GM21526 (cell line): ENCODE results near the gene RIPPLY1.

Experiments
- ATAC-seq: cut with Tn5 transposase; IDR thresholded peaks from one replicate; pipeline ENCODE4 v1.9.1; 2021; ENCODE audit warnings: moderate library complexity; ENCODE audit not compliant: unreplicated experiment, low FRiP score

RIPPLY1 gene, protein sequence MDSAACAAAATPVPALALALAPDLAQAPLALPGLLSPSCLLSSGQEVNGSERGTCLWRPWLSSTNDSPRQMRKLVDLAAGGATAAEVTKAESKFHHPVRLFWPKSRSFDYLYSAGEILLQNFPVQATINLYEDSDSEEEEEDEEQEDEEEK

GRCh38 chrX:106903291-106903824 lies at the start of gene RIPPLY1:
TSS of gene RIPPLY1 (minus strand) at chrX:106903341. CDS start at chrX:106903287, 54 bp downstream.
- ATAC-seq: no peak

GRCh38 chrX:106952538-106952937 lies 49.4 kb upstream of the RIPPLY1 start:
- ATAC-seq: no peak

DNA sequence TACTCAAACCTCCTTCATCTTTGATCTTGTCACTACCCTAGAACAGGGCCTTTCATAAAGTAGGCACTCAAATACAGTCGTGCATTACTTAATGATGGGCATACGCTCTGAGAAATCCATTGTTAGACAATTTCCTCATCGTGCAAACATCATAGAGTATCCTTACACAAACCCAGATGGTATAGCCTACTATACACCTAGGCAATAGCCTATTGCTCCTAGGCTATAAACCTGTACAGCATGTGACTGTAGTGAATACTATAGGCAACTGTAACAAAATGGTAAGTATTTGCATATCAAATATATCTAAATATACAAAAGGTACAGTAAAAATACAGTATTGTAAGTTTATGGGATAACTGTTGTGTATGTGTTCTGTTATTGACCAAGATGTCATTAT lies 48.9 kb upstream of the RIPPLY1 start:
- ATAC-seq: no peak

- ATAC-seq: no peak
Observed at GRCh38 chrX:106951230-106951629, 48.1 kb upstream of the RIPPLY1 start.

DNA sequence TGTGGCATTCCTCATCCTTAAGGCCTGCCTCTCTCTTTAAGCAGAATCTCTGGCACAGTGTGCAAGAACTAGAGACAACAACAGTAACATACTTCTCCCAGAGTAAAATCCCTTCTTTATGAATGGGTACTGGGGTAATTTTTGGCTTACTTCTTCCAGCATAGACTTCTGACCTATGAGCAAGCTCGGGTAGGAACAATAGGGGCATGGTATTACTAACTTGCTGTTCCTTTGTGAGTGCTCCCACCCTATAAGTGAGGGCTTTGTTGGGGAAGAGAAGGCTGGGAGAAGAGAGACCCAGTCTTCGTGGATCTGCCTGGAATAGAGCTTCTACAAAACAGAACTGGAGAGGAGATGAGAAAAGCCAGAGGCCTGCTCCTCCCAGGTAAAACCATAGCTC lies 47.2 kb upstream of the RIPPLY1 start:
- no peak for ATAC-seq

GRCh38 chrX:106949366-106949765 lies 46.2 kb upstream of the RIPPLY1 start:
- ATAC-seq: no peak

DNA sequence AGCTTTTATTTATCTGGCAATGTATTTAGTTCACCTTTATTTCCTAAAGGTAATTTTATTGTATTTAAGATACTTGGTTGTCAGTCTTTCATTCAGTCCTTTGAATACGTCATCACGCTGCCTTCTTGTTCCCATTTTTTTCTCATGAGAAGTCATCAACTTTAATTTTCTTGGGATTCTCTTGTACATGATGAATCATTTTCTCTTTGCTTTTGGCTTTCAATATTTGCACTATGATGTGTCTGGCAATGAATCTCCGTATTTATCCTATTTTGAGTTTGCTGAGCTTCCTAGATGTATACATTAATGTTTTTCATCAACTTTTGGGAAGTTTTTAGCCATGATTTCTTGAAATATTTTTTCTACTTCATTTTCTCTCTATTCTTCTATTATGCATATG lies 45.5 kb upstream of the RIPPLY1 start:
- ATAC-seq: no peak

- ATAC-seq: no peak
Observed at GRCh38 chrX:106946464-106946863, 43.3 kb upstream of the RIPPLY1 start.

- no peak for ATAC-seq
Observed at GRCh38 chrX:106940068-106940467, 36.9 kb upstream of the RIPPLY1 start.

DNA sequence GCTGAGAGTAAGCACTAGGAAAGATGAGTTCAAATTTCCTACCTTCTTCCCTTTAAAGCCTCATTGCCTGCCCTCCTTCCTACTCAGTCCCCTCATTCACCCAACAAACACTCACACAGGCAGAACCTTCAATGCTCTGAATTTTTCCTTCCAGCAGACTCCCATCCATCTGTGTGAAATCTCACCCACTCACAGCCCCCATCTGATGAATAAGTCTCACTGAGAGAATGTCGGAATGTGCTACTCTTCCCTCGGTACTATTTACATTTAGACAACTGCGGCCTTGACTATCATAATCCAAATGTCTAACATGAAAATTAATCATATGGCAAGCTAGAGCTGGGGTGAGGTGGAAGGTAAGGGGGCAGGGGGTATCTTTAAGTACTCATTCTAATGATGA lies 36.4 kb upstream of the RIPPLY1 start:
- no peak for ATAC-seq

GRCh38 chrX:106936246-106936645 lies 33.1 kb upstream of the RIPPLY1 start:
- no peak for ATAC-seq

- ATAC-seq: no peak
Observed at GRCh38 chrX:106935175-106935574, 32.0 kb upstream of the RIPPLY1 start.

- no peak for ATAC-seq
Observed at GRCh38 chrX:106933538-106933961, 30.4 kb upstream of the RIPPLY1 start.

GRCh38 chrX:106932960-106933537 lies 29.9 kb upstream of the RIPPLY1 start:
- ATAC-seq: no peak

GRCh38 chrX:106932492-106932923 lies 29.4 kb upstream of the RIPPLY1 start:
- no peak for ATAC-seq

DNA sequence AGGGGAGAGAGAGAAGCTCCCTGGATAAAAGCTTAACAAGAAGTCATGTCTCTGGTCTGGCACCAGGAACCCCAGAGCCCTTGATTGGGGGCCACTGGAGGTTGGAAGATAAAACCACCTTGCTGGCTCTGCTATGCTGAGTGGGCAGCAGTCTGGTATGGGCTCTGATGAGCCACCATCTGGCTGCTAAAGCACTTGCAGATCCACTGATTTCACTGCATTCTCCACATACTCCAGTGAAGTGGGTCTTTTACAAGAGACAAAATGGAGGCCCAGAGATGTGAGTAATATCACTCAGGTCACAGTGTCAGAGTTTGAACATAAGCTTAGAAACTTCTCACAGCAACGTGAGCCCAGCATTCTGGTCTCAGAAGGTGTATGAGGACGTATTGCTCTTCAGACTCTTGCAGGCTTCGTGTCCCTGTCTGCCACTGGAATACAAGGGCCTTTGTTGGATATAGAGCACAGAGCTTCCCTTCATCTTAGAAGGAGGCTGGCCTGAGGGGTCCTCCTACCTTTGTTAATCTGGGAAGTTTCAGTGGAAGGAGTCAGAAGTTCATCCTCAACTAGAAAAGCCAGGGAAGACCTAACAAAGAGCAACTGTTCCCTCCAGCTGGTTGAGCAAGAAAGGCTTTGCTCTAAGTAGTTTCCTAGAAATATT lies 28.8 kb upstream of the RIPPLY1 start:
- no peak for ATAC-seq

GRCh38 chrX:106928227-106928626 lies 25.1 kb upstream of the RIPPLY1 start:
- ATAC-seq: no peak

DNA sequence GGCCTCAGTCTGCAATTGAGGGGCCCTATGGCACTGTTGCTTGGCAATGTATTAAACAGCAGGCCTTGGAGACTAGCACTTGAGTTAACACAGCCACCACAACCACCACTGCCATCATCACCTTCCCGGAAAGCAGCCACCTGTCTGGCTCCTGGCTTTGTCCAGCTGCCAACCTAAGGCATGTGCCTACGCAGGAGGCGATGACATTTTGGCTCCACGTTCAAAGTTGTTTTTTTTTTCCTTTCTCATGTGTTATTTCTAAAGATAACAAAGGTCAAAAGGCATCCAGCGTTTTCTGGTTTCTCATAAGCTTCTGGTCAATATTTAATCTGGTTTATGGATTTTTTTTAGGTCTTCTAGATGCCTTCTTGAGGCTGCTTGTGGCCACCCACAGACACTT lies 24.6 kb upstream of the RIPPLY1 start:
- ATAC-seq: no peak

DNA sequence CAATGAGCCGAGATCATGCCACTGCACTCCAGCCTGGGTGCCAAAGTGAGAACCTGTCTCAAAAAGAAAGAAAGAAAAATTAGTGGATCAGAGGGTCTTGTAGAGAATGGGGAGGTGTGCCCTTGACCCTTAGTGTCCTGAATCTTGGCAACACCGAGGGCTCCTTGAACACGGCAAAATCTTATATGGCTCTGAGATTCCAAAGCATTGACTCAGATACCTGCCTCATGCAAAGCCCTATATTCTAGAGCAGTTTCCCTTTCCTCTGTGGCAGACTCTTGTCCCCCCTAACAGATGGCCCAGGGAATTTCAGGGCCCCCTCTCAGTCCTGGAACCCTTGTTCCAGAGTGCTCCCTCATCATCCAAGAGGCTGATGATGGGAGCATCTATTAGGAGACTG lies 23.9 kb upstream of the RIPPLY1 start:
- ATAC-seq: no peak

DNA sequence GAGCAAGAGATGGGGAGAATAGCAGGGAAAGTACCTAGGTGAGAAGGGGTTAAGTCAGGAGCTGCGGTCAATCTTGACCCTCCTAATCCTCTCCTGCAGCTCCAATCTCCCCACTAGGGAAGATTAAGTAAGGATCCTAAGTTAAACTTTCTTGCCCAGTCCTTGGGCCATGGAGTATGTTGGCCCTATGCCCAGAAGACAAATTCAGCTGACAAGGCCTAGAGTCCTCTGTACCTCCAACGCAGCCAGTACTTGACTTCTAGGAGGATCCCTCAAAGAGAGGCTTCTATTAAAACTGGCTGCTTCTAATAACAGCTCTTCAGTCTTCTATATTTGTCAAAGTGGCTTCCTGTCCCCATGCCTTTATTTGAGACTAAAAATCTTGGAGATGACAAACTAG lies 18.5 kb upstream of the RIPPLY1 start:
- no peak for ATAC-seq

GRCh38 chrX:106919932-106920452 lies 16.9 kb upstream of the RIPPLY1 start, which contains the start of gene CLDN2:
TSS of gene CLDN2 (plus strand) at chrX:106920402. CDS start at chrX:106928229, 7,827 bp downstream.
- ATAC-seq: no peak
